Measurements from ENCODE around the gene APOBEC3C.
"Not testable (repeated sequence)": the region's sequence is repeated elsewhere in the genome, so short reads cannot be mapped to it uniquely, and the experiment has no call there.

The APOBEC3C gene

DNA sequence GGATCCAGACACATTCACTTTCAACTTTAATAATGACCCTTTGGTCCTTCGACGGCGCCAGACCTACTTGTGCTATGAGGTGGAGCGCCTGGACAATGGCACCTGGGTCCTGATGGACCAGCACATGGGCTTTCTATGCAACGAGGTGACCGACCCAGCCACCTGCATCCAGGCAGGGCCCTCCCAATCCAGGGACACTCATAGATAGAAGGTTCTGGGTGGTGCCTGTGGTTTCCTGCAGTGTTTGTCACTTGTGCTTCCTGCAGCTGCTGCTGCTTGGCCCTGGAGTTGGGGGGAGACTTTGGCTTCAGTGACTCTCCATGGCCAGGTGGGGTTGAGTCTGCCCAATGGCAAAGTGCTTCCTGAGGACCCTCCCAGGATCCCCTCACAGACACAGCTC, 24.6 kb upstream of the APOBEC3C start:
- no peaks in the 10 kb centered on the region for H3K9me3 Mint-ChIP-seq
- DNase-seq: no peak
- ATAC-seq (replicated peaks): no peak
- peaks cover 21 to 29% of the 10 kb centered on the region in 2 donors for H3K4me1 Mint-ChIP-seq (ENCODE audit: low read depth in 2 of 2)
- H3K27ac Mint-ChIP-seq: peak overlapping the region; percentile 72 to 73
- peaks cover 7% of the 10 kb centered on the region for H3K36me3 Mint-ChIP-seq (ENCODE audit: insufficient read depth)
- peak overlapping the region; percentile 38 to 49 for H3K4me3 Mint-ChIP-seq
- H3K27me3 Mint-ChIP-seq: peaks cover 0 to 13% of the 10 kb centered on the region in 2 donors

DNA sequence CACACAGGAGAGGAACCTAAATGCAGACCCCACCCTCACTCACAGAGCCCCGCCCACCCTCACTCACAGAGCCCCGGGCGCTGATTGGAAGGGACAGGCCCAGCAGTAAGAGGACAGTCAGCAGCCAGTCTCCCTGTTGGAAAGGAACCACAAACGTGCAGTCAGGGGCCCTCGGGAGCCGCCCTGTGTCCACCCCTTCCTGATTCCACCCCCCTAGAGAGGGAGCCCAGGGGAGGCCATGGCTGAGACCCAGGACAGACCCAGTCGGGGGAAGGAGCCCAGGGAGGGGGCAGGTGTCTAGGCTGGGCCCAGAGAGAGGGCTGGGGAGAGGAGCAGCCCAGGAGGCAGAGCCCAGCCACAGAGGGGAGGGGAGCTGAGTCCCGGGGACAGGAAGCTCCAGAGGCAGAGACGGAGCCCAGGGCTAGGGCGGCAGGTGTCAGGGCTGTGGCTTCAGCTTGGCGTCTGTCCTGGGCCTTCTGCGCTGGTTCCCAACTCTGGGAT, 21.1 kb upstream of the APOBEC3C start:
- not testable (repeated sequence) for H3K9me3 Mint-ChIP-seq; ATAC-seq (replicated peaks); H3K27ac Mint-ChIP-seq; DNase-seq; H3K36me3 Mint-ChIP-seq (ENCODE audit: insufficient read depth); H3K4me3 Mint-ChIP-seq
- Mint-ChIP-seq H3K4me1 (ENCODE audit: low read depth in 2 of 2) (peaks cover 12 to 20% of the 10 kb centered on the region in 2 donors), H3K27me3 (peaks cover 20 to 25% of the 10 kb centered on the region in 2 donors)

GRCh38 chr22:38996105-38996504, 18.0 kb upstream of the APOBEC3C start:
- Mint-ChIP-seq H3K4me1 (ENCODE audit: low read depth in 2 of 2) (peaks cover 0 to 3% of the 10 kb centered on the region in 2 donors), H3K27ac (no peak overlapping the region), H3K36me3 (ENCODE audit: insufficient read depth) (peaks cover 3% of the 10 kb centered on the region), H3K4me3 (no peak overlapping the region), H3K27me3 (peaks cover 25 to 29% of the 10 kb centered on the region in 2 donors), H3K9me3 (no peaks in the 10 kb centered on the region)
- no peak for ATAC-seq (replicated peaks)
- no peak for DNase-seq

- ATAC-seq (replicated peaks): no peak
- Mint-ChIP-seq H3K27ac (no peak overlapping the region), H3K36me3 (ENCODE audit: insufficient read depth) (peaks cover 3% of the 10 kb centered on the region), H3K27me3 (peaks cover 25 to 29% of the 10 kb centered on the region in 2 donors), H3K4me1 (ENCODE audit: low read depth in 2 of 2) (peaks cover 0 to 3% of the 10 kb centered on the region in 2 donors), H3K4me3 (no peak overlapping the region), H3K9me3 (no peaks in the 10 kb centered on the region)
- no peak for DNase-seq
These were observed 16.5 kb upstream of the APOBEC3C start for GRCh38 chr22:38997518-38997917.

GRCh38 chr22:39003165-39003638, 10.9 kb upstream of the APOBEC3C start:
- H3K27ac Mint-ChIP-seq: peak overlapping the region; percentile 65 to 79
- peak overlapping the region in 1 of 2 donors; percentile 29 for H3K4me3 Mint-ChIP-seq
- no peaks in the 10 kb centered on the region for H3K9me3 Mint-ChIP-seq

DNA sequence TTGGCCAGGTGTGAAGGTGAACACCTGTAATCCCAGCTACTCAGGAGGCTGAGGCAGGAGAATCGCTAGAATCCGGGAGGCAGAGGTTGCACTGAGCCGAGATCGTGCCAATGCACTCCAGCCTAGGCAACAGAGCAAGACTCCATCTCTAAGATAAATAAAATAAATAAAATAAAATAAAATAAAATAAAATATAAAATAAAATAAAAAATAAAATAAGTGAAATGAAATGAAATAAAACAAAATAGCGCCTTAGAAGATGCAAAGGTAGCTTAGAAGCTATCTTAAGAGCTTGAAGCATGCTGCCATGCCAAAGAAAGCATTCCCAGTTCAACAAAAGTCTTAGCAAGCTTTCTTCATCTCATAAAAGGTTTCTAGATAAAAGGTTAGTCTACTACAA, 6.9 kb upstream of the APOBEC3C start:
- Mint-ChIP-seq H3K36me3 (ENCODE audit: insufficient read depth) (peaks cover 9% of the 10 kb centered on the region), H3K27ac (no peak overlapping the region), H3K27me3 (no peaks in the 10 kb centered on the region), H3K4me1 (ENCODE audit: low read depth in 2 of 2) (peaks cover 9 to 13% of the 10 kb centered on the region in 2 donors), H3K4me3 (no peak overlapping the region), H3K9me3 (no peaks in the 10 kb centered on the region)
- DNase-seq (no peak), ATAC-seq (replicated peaks) (no peak)

More at GRCh38 chr22:39003165-39003638, 10.9 kb upstream of the APOBEC3C start:
- H3K4me1 Mint-ChIP-seq (ENCODE audit: low read depth in 2 of 2): peaks cover 9 to 16% of the 10 kb centered on the region in 2 donors
- H3K27me3 Mint-ChIP-seq: peaks cover 1 to 2% of the 10 kb centered on the region in 2 donors
- H3K36me3 Mint-ChIP-seq (ENCODE audit: insufficient read depth): peaks cover 12% of the 10 kb centered on the region
- DNase-seq (peak; percentile 69 to 74 (median 74)), ATAC-seq (replicated peaks) (peak; percentile 98)

DNA sequence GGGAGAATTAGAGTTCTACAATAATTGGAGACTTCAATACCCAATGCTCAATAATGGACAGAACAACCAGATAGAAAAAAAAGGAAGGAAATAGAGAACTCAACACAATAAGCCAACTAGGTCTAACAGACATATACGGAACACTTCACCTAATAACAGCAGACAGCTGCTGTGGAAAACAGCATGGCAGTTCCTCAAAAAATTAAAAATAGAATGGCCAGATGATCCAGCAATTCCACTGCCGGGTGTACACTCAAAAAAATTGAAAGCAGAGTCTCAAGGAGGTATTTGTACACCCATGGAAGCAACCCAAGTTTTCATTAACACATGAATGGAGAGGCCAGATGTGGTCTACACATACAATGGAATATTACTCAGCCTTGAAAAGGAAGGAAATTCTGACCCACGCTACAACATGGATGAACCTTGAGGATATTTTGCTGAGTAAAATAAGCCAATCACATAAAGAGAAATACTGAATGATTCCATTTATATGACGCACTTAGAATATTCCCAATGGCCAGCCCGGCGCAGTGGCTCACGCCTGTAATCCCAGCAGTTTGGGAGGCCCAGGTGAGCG, 5.7 kb upstream of the APOBEC3C start:
- not testable (repeated sequence) for H3K27me3 Mint-ChIP-seq; H3K9me3 Mint-ChIP-seq; DNase-seq; H3K36me3 Mint-ChIP-seq (ENCODE audit: insufficient read depth); ATAC-seq (replicated peaks); H3K4me1 Mint-ChIP-seq (ENCODE audit: low read depth in 2 of 2); H3K4me3 Mint-ChIP-seq
- H3K27ac Mint-ChIP-seq: peak overlapping the region; percentile 49 to 90

DNA sequence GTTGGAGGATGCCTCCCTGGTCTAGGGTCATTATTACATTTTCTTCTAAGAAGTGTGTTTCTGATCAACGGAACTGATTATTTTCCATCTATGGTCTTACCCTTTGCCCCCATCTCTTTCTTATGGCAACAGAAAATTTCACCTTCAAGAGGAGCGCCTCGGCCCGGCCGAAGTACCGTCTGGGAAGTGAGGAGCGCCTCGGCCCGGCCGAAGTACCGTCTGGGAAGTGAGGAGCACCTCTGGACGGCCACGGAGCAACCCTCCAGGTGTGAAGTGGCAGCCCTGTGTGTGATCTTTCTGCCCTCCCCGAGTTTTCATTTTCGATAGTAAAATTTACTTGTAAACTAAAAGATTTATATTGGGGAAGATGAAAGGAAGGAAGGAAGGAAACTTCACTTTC, 3.1 kb upstream of the APOBEC3C start:
- no peak for DNase-seq
- H3K4me1 Mint-ChIP-seq (ENCODE audit: low read depth in 2 of 2): peaks cover 23% of the 10 kb centered on the region in 2 donors
- H3K27ac Mint-ChIP-seq: peak overlapping the region in 1 of 2 donors; percentile 20

GRCh38 chr22:39012533-39013511, 1.2 kb upstream of the APOBEC3C start:
- peak overlapping the region; percentile 25 to 40 for H3K4me3 Mint-ChIP-seq
- peaks cover 28 to 31% of the 10 kb centered on the region in 2 donors for H3K4me1 Mint-ChIP-seq (ENCODE audit: low read depth in 2 of 2)
- H3K36me3 Mint-ChIP-seq (ENCODE audit: insufficient read depth): peaks cover 13% of the 10 kb centered on the region
- no peaks in the 10 kb centered on the region for H3K27me3 Mint-ChIP-seq
- H3K27ac Mint-ChIP-seq: peak overlapping the region; percentile 83 to 96
- DNase-seq (no peak), ATAC-seq (replicated peaks) (no peak)
- H3K9me3 Mint-ChIP-seq: no peaks in the 10 kb centered on the region

More for the DNA sequence above, 3.1 kb upstream of the APOBEC3C start:
- Mint-ChIP-seq H3K9me3 (no peaks in the 10 kb centered on the region), H3K36me3 (ENCODE audit: insufficient read depth) (peaks cover 5% of the 10 kb centered on the region), H3K27me3 (no peaks in the 10 kb centered on the region), H3K4me3 (no peak overlapping the region)
- ATAC-seq (replicated peaks): no peak

DNA sequence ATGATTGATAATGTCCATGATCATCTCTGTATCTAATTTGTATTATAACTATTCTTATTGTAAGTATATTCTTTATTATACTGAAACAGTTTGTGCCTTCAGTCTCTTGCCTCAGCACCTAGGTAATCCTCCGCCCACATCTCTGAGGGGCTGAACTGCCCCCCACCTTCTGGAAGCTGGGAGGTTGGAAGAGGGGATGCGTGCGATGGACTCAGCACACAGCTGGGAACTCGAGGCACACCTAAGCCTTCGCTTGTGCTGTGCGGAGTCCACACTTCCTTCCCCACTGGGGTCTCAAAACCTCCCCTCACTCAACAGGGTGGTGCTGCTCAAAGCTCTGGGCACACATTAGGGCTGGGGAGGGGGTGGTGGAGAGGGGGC, 506 bp upstream of the APOBEC3C start:
- H3K27me3 Mint-ChIP-seq, H3K9me3 Mint-ChIP-seq, DNase-seq: not testable (repeated sequence)
- ATAC-seq (replicated peaks): peak; percentile 9
- H3K27ac Mint-ChIP-seq: peak overlapping the region; percentile 95 to 96
- H3K4me1 Mint-ChIP-seq (ENCODE audit: low read depth in 2 of 2): peaks cover 30% of the 10 kb centered on the region in 2 donors
- H3K36me3 Mint-ChIP-seq (ENCODE audit: insufficient read depth): peaks cover 16% of the 10 kb centered on the region
- H3K4me3 Mint-ChIP-seq: peak overlapping the region; percentile 98 to 99

GRCh38 chr22:39014723-39015121, 665 bp downstream of the APOBEC3C start:
- not testable (repeated sequence) for ATAC-seq (replicated peaks); DNase-seq; H3K9me3 Mint-ChIP-seq; H3K27me3 Mint-ChIP-seq
- Mint-ChIP-seq H3K36me3 (ENCODE audit: insufficient read depth) (peaks cover 22% of the 10 kb centered on the region), H3K4me3 (peak overlapping the region; percentile 98 to 99), H3K27ac (peak overlapping the region; percentile 95 to 96), H3K4me1 (ENCODE audit: low read depth in 2 of 2) (peaks cover 30 to 31% of the 10 kb centered on the region in 2 donors)

DNA sequence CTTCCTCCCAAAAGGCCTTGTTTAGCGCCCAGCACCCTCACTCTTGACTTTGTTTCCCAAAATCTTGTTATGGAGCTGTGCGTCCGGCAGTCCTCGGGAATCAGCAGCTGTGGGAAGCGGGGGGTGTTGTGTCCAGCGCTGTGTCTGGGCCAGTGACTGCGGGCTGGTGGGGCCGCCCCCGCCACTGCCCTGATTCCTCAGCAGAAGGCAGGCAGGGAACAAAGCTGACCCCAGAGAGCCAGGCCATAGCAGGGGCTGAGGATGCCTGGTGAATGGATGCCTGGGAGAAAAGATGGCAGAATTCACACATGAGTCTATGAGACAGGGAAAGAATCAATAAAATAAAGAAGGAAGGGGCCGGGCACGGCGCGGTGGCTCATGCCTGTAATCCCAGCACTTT, 2.5 kb downstream of the APOBEC3C start:
- no peaks in the 10 kb centered on the region for H3K9me3 Mint-ChIP-seq
- no peaks in the 10 kb centered on the region for H3K27me3 Mint-ChIP-seq
- ATAC-seq (replicated peaks) (no peak), DNase-seq (no peak)
- H3K4me3 Mint-ChIP-seq: peak overlapping the region; percentile 60 to 98
- H3K36me3 Mint-ChIP-seq (ENCODE audit: insufficient read depth): peaks cover 36% of the 10 kb centered on the region
- H3K27ac Mint-ChIP-seq: peak overlapping the region; percentile 84 to 89
- peaks cover 41% of the 10 kb centered on the region in 2 donors for H3K4me1 Mint-ChIP-seq (ENCODE audit: low read depth in 2 of 2)

GRCh38 chr22:39017596-39018365, 3.7 kb downstream of the APOBEC3C start:
- Mint-ChIP-seq H3K27me3 (no peaks in the 10 kb centered on the region), H3K27ac (peak overlapping the region; percentile 89 to 92), H3K4me3 (peak overlapping the region; percentile 38 to 98), H3K36me3 (ENCODE audit: insufficient read depth) (peaks cover 44% of the 10 kb centered on the region), H3K4me1 (ENCODE audit: low read depth in 2 of 2) (peaks cover 43 to 48% of the 10 kb centered on the region in 2 donors), H3K9me3 (no peaks in the 10 kb centered on the region)
- DNase-seq (no peak), ATAC-seq (replicated peaks) (no peak)
